Neural cell (in vitro differentiated cells): ENCODE measurements around the gene KRTAP10-5. TPM values are rescaled to one million over a fixed set of nuclear protein-coding genes. Genes with fewer than 3 reads are reported as not detected.

Experiments used
- H2AFZ ChIP-seq: fragments of 200-600, 300-800 bp; sonication (generic), shearing (Covaris generic); 2 replicates; pipeline ENCODE4 v1.6.0; 2014; ENCODE audit warnings: low read depth, mild to moderate bottlenecking, antibody characterized with exemption, low read length, moderate library complexity
- H3F3A ChIP-seq: fragments of 200-600 bp; shearing (Covaris generic); 2 replicates; pipeline ENCODE4 v1.6.1; 2016; ENCODE audit warnings: mild to moderate bottlenecking, moderate library complexity, mixed read lengths, antibody characterized with exemption, low read length; ENCODE audit not compliant: insufficient read depth, poor library complexity, severe bottlenecking
- H3K27ac ChIP-seq: fragments of 200-600, 300-800 bp; sonication (generic), shearing (Covaris generic); 2 replicates; pipeline ENCODE4 v1.5.1; 2014; ENCODE audit warnings: mild to moderate bottlenecking, low read length, moderate library complexity
- H3K27me3 ChIP-seq: fragments of 300-800, 200-600 bp; sonication (generic), shearing (Covaris generic); 2 replicates; pipeline ENCODE4 v1.6.0; 2014; ENCODE audit warnings: mild to moderate bottlenecking, low read depth, low read length, moderate library complexity; ENCODE audit not compliant: insufficient read depth
- H3K36me3 ChIP-seq: fragments of 300-800, 200-600 bp; sonication (generic), shearing (Covaris generic); 2 replicates; pipeline ENCODE4 v1.5.1; 2014; ENCODE audit warnings: mild to moderate bottlenecking, antibody characterized with exemption, low read length, moderate library complexity; ENCODE audit not compliant: insufficient read depth
- H3K4me2 ChIP-seq: fragments of 300-800, 200-600 bp; sonication (generic), shearing (Covaris generic); 2 replicates; pipeline ENCODE4 v1.6.0; 2014; ENCODE audit warnings: mild to moderate bottlenecking, low read length
- H3K4me3 ChIP-seq: fragments of 300-800, 200-600 bp; sonication (generic), shearing (Covaris generic); 2 replicates; pipeline ENCODE4 v1.5.1; 2014; ENCODE audit warnings: mild to moderate bottlenecking, low read length, moderate library complexity
- H3K79me2 ChIP-seq: fragments of 200-600 bp; shearing (Covaris generic); replicated peaks from 2 replicates; pipeline ENCODE4 v1.6.0; 2014; ENCODE audit warnings: mild to moderate bottlenecking, low read length, moderate library complexity; ENCODE audit not compliant: insufficient read depth
- H3K9ac ChIP-seq: fragments of 300-800, 200-600 bp; sonication (generic), shearing (Covaris generic); 2 replicates; pipeline ENCODE4 v1.6.1; 2016; ENCODE audit warnings: mild to moderate bottlenecking, low read length, mixed read lengths
- H3K9me2 ChIP-seq: fragments of 200-600 bp; shearing (Covaris generic); 2 replicates; pipeline ENCODE4 v1.6.1; 2016; ENCODE audit warnings: mild to moderate bottlenecking, low read length, mixed read lengths; ENCODE audit not compliant: insufficient read depth
- H3K9me3 ChIP-seq: fragments of 200-600, 300-800 bp; sonication (generic), shearing (Covaris generic); 2 replicates; pipeline ENCODE4 v1.6.1; 2016; ENCODE audit warnings: mild to moderate bottlenecking, mixed run types, low read length, moderate library complexity, mixed read lengths
- H4K20me1 ChIP-seq: fragments of 200-600 bp; shearing (Covaris generic); 2 replicates; pipeline ENCODE4 v1.6.1; 2016; ENCODE audit warnings: mild to moderate bottlenecking, mixed run types; ENCODE audit not compliant: insufficient read depth
- CTCF ChIP-seq: fragments of 450-650 bp; IDR thresholded peaks from 2 replicates; pipeline ENCODE4 v1.5.1; 2014; ENCODE audit warnings: antibody characterized with exemption, mild to moderate bottlenecking, moderate library complexity; ENCODE audit not compliant: poor library complexity, severe bottlenecking
- EP300 ChIP-seq: fragments of 450-650 bp; conservative IDR thresholded peaks from 2 replicates; pipeline ENCODE4 v1.6.1; 2014; ENCODE audit warnings: antibody characterized with exemption, mild to moderate bottlenecking, moderate library complexity; ENCODE audit not compliant: poor library complexity, severe bottlenecking
- EZH2 ChIP-seq: fragments of 200-600, 300-800 bp; shearing (Covaris generic), sonication (generic); IDR thresholded peaks from 2 replicates; pipeline ENCODE4 v1.6.1; 2014; ENCODE audit warnings: antibody characterized with exemption, low read length, borderline replicate concordance, mild to moderate bottlenecking; ENCODE audit not compliant: insufficient read depth, poor library complexity, severe bottlenecking
- MXI1 ChIP-seq: fragments of 450-650 bp; conservative IDR thresholded peaks from 2 replicates; pipeline ENCODE4 v1.6.1; 2014; ENCODE audit warnings: antibody characterized with exemption, mild to moderate bottlenecking; ENCODE audit not compliant: poor library complexity, severe bottlenecking
- POLR2AphosphoS5 ChIP-seq: IDR thresholded peaks from 2 replicates; pipeline ENCODE4 v1.6.1; 2012
- RAD21 ChIP-seq: fragments of 450-650 bp; conservative IDR thresholded peaks from 2 replicates; pipeline ENCODE4 v1.6.1; 2014; ENCODE audit warnings: antibody characterized with exemption, mild to moderate bottlenecking, moderate library complexity
- REST ChIP-seq: IDR thresholded peaks from 2 replicates; pipeline ENCODE4 v1.6.1; 2012; ENCODE audit warnings: borderline replicate concordance
- SMC3 ChIP-seq: fragments of 450-650 bp; conservative IDR thresholded peaks from 2 replicates; pipeline ENCODE4 v1.6.1; 2014; ENCODE audit warnings: antibody characterized with exemption, mild to moderate bottlenecking, moderate library complexity; ENCODE audit not compliant: poor library complexity
- TAF1 ChIP-seq: IDR thresholded peaks from 2 replicates; pipeline ENCODE4 v1.6.1; 2012; ENCODE audit warnings: low read depth
- polyA plus RNA-seq: library from polyadenylated mRNA; depleted of rRNA; stranded (reverse); fragments of >200 nt; gene quantifications from 2 replicates; pipeline ENCODE4 v1.2.3, GENCODE V29; 2014

The KRTAP10-5 gene
- polyA plus RNA-seq, 1 donor from 2014 or later, result not detected

- H3K36me3 ChIP-seq, result no peaks in the 10 kb centered on the region
- H3K4me3 ChIP-seq, result no peak overlapping the region
- H2AFZ ChIP-seq, result no peak overlapping the region
- H3F3A ChIP-seq, result no peaks in the 10 kb centered on the region
- H3K9me2 ChIP-seq, result no peaks in the 10 kb centered on the region
- no peaks in the 10 kb centered on the region for H3K9me3 ChIP-seq
- H3K4me2 ChIP-seq, result no peak overlapping the region
- H3K79me2 ChIP-seq, result no peaks in the 10 kb centered on the region
- H4K20me1 ChIP-seq, result no peaks in the 10 kb centered on the region
- H3K27me3 ChIP-seq, result no peaks in the 10 kb centered on the region
- no peak overlapping the region for H3K9ac ChIP-seq
- TF ChIP-seq SMC3 (no peak), TAF1 (no peak), EP300 (no peak), MXI1 (no peak), REST (no peak), POLR2AphosphoS5 (no peak), CTCF (no peak), RAD21 (no peak), EZH2 (no peak)
- no peak overlapping the region for H3K27ac ChIP-seq
Observed at GRCh38 chr21:44596068-44596725, 15.8 kb upstream of the KRTAP10-5 start.

GRCh38 chr21:44595524-44595923 lies 15.1 kb upstream of the KRTAP10-5 start:
- Histone ChIP-seq H3K27ac (no peak overlapping the region), H3K9me2 (no peaks in the 10 kb centered on the region), H3K4me3 (no peak overlapping the region), H3F3A (no peaks in the 10 kb centered on the region), H3K9ac (no peak overlapping the region), H3K36me3 (no peaks in the 10 kb centered on the region), H3K9me3 (no peaks in the 10 kb centered on the region), H3K79me2 (no peaks in the 10 kb centered on the region), H2AFZ (no peak overlapping the region), H4K20me1 (no peaks in the 10 kb centered on the region), H3K4me2 (no peak overlapping the region), H3K27me3 (no peaks in the 10 kb centered on the region)
- TF ChIP-seq POLR2AphosphoS5, result no peak
- no peak for TF ChIP-seq CTCF
- TF ChIP-seq RAD21, result no peak
- no peak for TF ChIP-seq EZH2
- TF ChIP-seq REST, result no peak
- no peak for TF ChIP-seq EP300
- TF ChIP-seq TAF1, result no peak
